ENCODE data around the gene EDARADD.

EDARADD gene

GRCh38 chr1:236401698-236402097 lies 7.6 kb downstream of the EDARADD start:
- 96% methylated on average over 6 of the region's 7 CpGs for WGBS
- Histone ChIP-seq H2BK12ac (ENCODE audit: low read length in 2 of 2) (no peak overlapping the region), H3K9ac (ENCODE audit: low read length) (no peak overlapping the region), H3K4ac (ENCODE audit: low read depth in 1 of 2, low read length in 2 of 2) (no peak overlapping the region), H3K27me3 (ENCODE audit: control insufficient read depth in 1 of 2, insufficient read depth in 1 of 2, low read length in 2 of 2) (peaks cover 10 to 44% of the 10 kb centered on the region in 2 experiments), H2BK120ac (ENCODE audit: low read depth, low read length) (no peak overlapping the region), H2BK15ac (ENCODE audit: low read depth, poor library complexity, severe bottlenecking) (no peak overlapping the region), H3K79me1 (replicated peaks; ENCODE audit: low read length, poor library complexity, severe bottlenecking) (no peaks in the 10 kb centered on the region), H2BK5ac (ENCODE audit: low read depth, low read length, poor library complexity, severe bottlenecking) (no peak overlapping the region), H4K91ac (ENCODE audit: low read length) (no peak overlapping the region), H4K8ac (ENCODE audit: low read length) (no peak overlapping the region), H3K4me3 (ENCODE audit: insufficient read depth in 1 of 2, low read depth in 1 of 2, low read length in 2 of 2) (no peak overlapping the region), H3K4me2 (ENCODE audit: low read length, poor library complexity, severe bottlenecking) (no peak overlapping the region), H3K18ac (ENCODE audit: low read depth in 1 of 2, low read length in 2 of 2) (no peak overlapping the region), H3K14ac (ENCODE audit: low read length in 2 of 2) (no peak overlapping the region), H2AK5ac (ENCODE audit: low read length, severe bottlenecking) (no peak overlapping the region), H3K23ac (ENCODE audit: low read length in 2 of 2) (no peak overlapping the region), H3K27ac (ENCODE audit: low read length, poor library complexity, severe bottlenecking) (no peak overlapping the region), H3K4me1 (ENCODE audit: control insufficient read depth, insufficient read depth, low read depth, low read length) (peaks cover 7% of the 10 kb centered on the region), H3K9me3 (ENCODE audit: control insufficient read depth, low read length) (no peaks in the 10 kb centered on the region), H2AFZ (ENCODE audit: low read depth, low read length) (no peak overlapping the region), H3K36me3 (ENCODE audit: control insufficient read depth in 1 of 2, insufficient read depth in 2 of 2, low read depth in 1 of 2, low read length in 2 of 2) (no peaks in the 10 kb centered on the region)
- DNase-seq = no peak

GRCh38 chr1:236403905-236404696 lies 10.0 kb downstream of the EDARADD start:
- no peak overlapping the region for H3K4ac ChIP-seq (ENCODE audit: low read depth in 1 of 2, low read length in 2 of 2)
- H3K27ac ChIP-seq (ENCODE audit: low read length, poor library complexity, severe bottlenecking) = no peak overlapping the region
- H2BK5ac ChIP-seq (ENCODE audit: low read depth, low read length, poor library complexity, severe bottlenecking) = no peak overlapping the region
- H2AFZ ChIP-seq (ENCODE audit: low read depth, low read length) = no peak overlapping the region
- H3K27me3 ChIP-seq (ENCODE audit: control insufficient read depth in 1 of 2, insufficient read depth in 1 of 2, low read length in 2 of 2) = peaks cover 0 to 28% of the 10 kb centered on the region in 2 experiments
- no peaks in the 10 kb centered on the region for H3K36me3 ChIP-seq (ENCODE audit: control insufficient read depth in 1 of 2, insufficient read depth in 2 of 2, low read depth in 1 of 2, low read length in 2 of 2)
- H3K9ac ChIP-seq (ENCODE audit: low read length) = no peak overlapping the region
- no peak overlapping the region for H3K4me2 ChIP-seq (ENCODE audit: low read length, poor library complexity, severe bottlenecking)
- H3K14ac ChIP-seq (ENCODE audit: low read length in 2 of 2) = no peak overlapping the region
- no peak overlapping the region for H3K4me3 ChIP-seq (ENCODE audit: insufficient read depth in 1 of 2, low read depth in 1 of 2, low read length in 2 of 2)
- no peak overlapping the region for H2BK12ac ChIP-seq (ENCODE audit: low read length in 2 of 2)
- no peak overlapping the region for H2BK120ac ChIP-seq (ENCODE audit: low read depth, low read length)
- no peak overlapping the region for H2BK15ac ChIP-seq (ENCODE audit: low read depth, poor library complexity, severe bottlenecking)
- H4K91ac ChIP-seq (ENCODE audit: low read length) = no peak overlapping the region
- no peak overlapping the region for H3K18ac ChIP-seq (ENCODE audit: low read depth in 1 of 2, low read length in 2 of 2)
- no peak overlapping the region for H3K23ac ChIP-seq (ENCODE audit: low read length in 2 of 2)
- H3K9me3 ChIP-seq (ENCODE audit: control insufficient read depth, low read length) = no peaks in the 10 kb centered on the region
- peaks cover 7% of the 10 kb centered on the region for H3K4me1 ChIP-seq (ENCODE audit: control insufficient read depth, insufficient read depth, low read depth, low read length)
- no peak for DNase-seq
- 86% methylated on average over 17 of the region's 18 CpGs for WGBS
- no peak overlapping the region for H2AK5ac ChIP-seq (ENCODE audit: low read length, severe bottlenecking)
- H3K79me1 ChIP-seq (replicated peaks; ENCODE audit: low read length, poor library complexity, severe bottlenecking) = no peaks in the 10 kb centered on the region
- no peak overlapping the region for H4K8ac ChIP-seq (ENCODE audit: low read length)

GRCh38 chr1:236407059-236407458 lies 13.0 kb downstream of the EDARADD start:
- Histone ChIP-seq H3K4me1 (ENCODE audit: control insufficient read depth, insufficient read depth, low read depth, low read length) (no peaks in the 10 kb centered on the region), H2AFZ (ENCODE audit: low read depth, low read length) (no peak overlapping the region), H3K36me3 (ENCODE audit: control insufficient read depth in 1 of 2, insufficient read depth in 2 of 2, low read depth in 1 of 2, low read length in 2 of 2) (no peaks in the 10 kb centered on the region), H2AK5ac (ENCODE audit: low read length, severe bottlenecking) (no peak overlapping the region), H3K79me1 (replicated peaks; ENCODE audit: low read length, poor library complexity, severe bottlenecking) (no peaks in the 10 kb centered on the region), H3K18ac (ENCODE audit: low read depth in 1 of 2, low read length in 2 of 2) (no peak overlapping the region), H3K9ac (ENCODE audit: low read length) (no peak overlapping the region), H3K14ac (ENCODE audit: low read length in 2 of 2) (no peak overlapping the region), H4K91ac (ENCODE audit: low read length) (no peak overlapping the region), H3K4me2 (ENCODE audit: low read length, poor library complexity, severe bottlenecking) (no peak overlapping the region), H2BK15ac (ENCODE audit: low read depth, poor library complexity, severe bottlenecking) (no peak overlapping the region), H3K4me3 (ENCODE audit: insufficient read depth in 1 of 2, low read depth in 1 of 2, low read length in 2 of 2) (no peak overlapping the region), H3K27ac (ENCODE audit: low read length, poor library complexity, severe bottlenecking) (no peak overlapping the region), H3K9me3 (ENCODE audit: control insufficient read depth, low read length) (no peaks in the 10 kb centered on the region), H3K27me3 (ENCODE audit: control insufficient read depth in 1 of 2, insufficient read depth in 1 of 2, low read length in 2 of 2) (peaks cover 0 to 9% of the 10 kb centered on the region in 2 experiments), H2BK12ac (ENCODE audit: low read length in 2 of 2) (no peak overlapping the region), H4K8ac (ENCODE audit: low read length) (no peak overlapping the region), H2BK120ac (ENCODE audit: low read depth, low read length) (no peak overlapping the region), H2BK5ac (ENCODE audit: low read depth, low read length, poor library complexity, severe bottlenecking) (no peak overlapping the region), H3K4ac (ENCODE audit: low read depth in 1 of 2, low read length in 2 of 2) (no peak overlapping the region), H3K23ac (ENCODE audit: low read length in 2 of 2) (no peak overlapping the region)
- DNase-seq = no peak
- 89% methylated on average over 5 of the region's 5 CpGs for WGBS

GRCh38 chr1:236413688-236414087 lies 19.6 kb downstream of the EDARADD start:
- H3K4ac ChIP-seq (ENCODE audit: low read depth in 1 of 2, low read length in 2 of 2) = no peak overlapping the region
- no peak overlapping the region for H3K27ac ChIP-seq (ENCODE audit: low read length, poor library complexity, severe bottlenecking)
- no peak overlapping the region for H3K14ac ChIP-seq (ENCODE audit: low read length in 2 of 2)
- 41% methylated on average over 3 of the region's 3 CpGs for WGBS
- H2BK120ac ChIP-seq (ENCODE audit: low read depth, low read length) = no peak overlapping the region
- no peaks in the 10 kb centered on the region for H3K79me1 ChIP-seq (replicated peaks; ENCODE audit: low read length, poor library complexity, severe bottlenecking)
- no peak overlapping the region for H2BK15ac ChIP-seq (ENCODE audit: low read depth, poor library complexity, severe bottlenecking)
- H3K27me3 ChIP-seq (ENCODE audit: control insufficient read depth in 1 of 2, insufficient read depth in 1 of 2, low read length in 2 of 2) = no peaks in the 10 kb centered on the region
- no peak overlapping the region for H4K8ac ChIP-seq (ENCODE audit: low read length)
- no peak overlapping the region for H3K23ac ChIP-seq (ENCODE audit: low read length in 2 of 2)
- no peak overlapping the region for H2BK5ac ChIP-seq (ENCODE audit: low read depth, low read length, poor library complexity, severe bottlenecking)
- no peak overlapping the region for H3K9ac ChIP-seq (ENCODE audit: low read length)
- H3K4me3 ChIP-seq (ENCODE audit: insufficient read depth in 1 of 2, low read depth in 1 of 2, low read length in 2 of 2) = no peak overlapping the region
- no peak overlapping the region for H3K18ac ChIP-seq (ENCODE audit: low read depth in 1 of 2, low read length in 2 of 2)
- no peak overlapping the region for H2AK5ac ChIP-seq (ENCODE audit: low read length, severe bottlenecking)
- no peak overlapping the region for H2BK12ac ChIP-seq (ENCODE audit: low read length in 2 of 2)
- DNase-seq = no peak
- H3K9me3 ChIP-seq (ENCODE audit: control insufficient read depth, low read length) = no peaks in the 10 kb centered on the region
- H2AFZ ChIP-seq (ENCODE audit: low read depth, low read length) = no peak overlapping the region
- no peak overlapping the region for H4K91ac ChIP-seq (ENCODE audit: low read length)
- H3K4me1 ChIP-seq (ENCODE audit: control insufficient read depth, insufficient read depth, low read depth, low read length) = no peaks in the 10 kb centered on the region
- no peaks in the 10 kb centered on the region for H3K36me3 ChIP-seq (ENCODE audit: control insufficient read depth in 1 of 2, insufficient read depth in 2 of 2, low read depth in 1 of 2, low read length in 2 of 2)
- H3K4me2 ChIP-seq (ENCODE audit: low read length, poor library complexity, severe bottlenecking) = no peak overlapping the region
